MV-4-11 (cell line): Measurements from ENCODE around the gene P3R3URF.

Source experiments
- DNase-seq: peaks from one replicate; lab custom pipeline; 2025; lab: John Stamatoyannopoulos, UW

The P3R3URF gene

GRCh38 chr1:46172321-46172720, 4.0 kb downstream of the P3R3URF start:
- DNase-seq, result no peak

GRCh38 chr1:46171871-46172270, 4.4 kb downstream of the P3R3URF start:
- DNase-seq, result no peak

- no peak for DNase-seq
Observed at GRCh38 chr1:46171351-46171750, 4.9 kb downstream of the P3R3URF start.

DNA sequence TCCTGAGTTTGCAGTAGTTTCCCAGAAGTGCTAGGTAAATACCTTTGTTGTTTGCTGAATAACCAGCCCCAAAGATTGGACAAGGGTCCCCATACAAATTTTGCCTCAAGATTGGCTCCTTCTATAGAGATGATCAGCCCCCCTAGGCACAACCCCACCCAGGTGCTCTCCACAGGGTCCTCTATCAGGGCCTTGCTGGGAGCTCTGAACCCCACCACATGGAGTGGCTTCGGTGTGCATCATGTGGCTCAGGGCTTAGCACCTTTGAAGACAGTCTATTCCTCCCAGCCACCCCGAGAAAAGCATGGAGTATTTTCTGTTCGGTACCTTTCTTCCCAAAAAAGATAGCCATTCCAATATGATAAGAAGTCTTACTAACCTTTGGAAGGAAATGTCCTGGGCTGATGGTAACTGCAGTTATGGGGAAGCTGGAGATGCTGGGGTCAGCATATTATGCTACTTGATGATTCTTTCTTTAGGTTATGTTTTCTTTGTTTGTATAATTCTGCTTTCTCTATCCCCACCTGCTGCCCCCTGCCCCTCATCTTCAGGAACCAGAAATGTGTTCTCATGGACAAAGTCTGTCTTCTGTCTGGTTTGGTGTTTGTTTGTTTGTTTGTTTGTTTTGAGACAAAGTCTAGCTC, 6.4 kb downstream of the P3R3URF start:
- no peak for DNase-seq

- DNase-seq, result no peak
Observed at GRCh38 chr1:46168477-46168876, 7.8 kb downstream of the P3R3URF start.

DNA sequence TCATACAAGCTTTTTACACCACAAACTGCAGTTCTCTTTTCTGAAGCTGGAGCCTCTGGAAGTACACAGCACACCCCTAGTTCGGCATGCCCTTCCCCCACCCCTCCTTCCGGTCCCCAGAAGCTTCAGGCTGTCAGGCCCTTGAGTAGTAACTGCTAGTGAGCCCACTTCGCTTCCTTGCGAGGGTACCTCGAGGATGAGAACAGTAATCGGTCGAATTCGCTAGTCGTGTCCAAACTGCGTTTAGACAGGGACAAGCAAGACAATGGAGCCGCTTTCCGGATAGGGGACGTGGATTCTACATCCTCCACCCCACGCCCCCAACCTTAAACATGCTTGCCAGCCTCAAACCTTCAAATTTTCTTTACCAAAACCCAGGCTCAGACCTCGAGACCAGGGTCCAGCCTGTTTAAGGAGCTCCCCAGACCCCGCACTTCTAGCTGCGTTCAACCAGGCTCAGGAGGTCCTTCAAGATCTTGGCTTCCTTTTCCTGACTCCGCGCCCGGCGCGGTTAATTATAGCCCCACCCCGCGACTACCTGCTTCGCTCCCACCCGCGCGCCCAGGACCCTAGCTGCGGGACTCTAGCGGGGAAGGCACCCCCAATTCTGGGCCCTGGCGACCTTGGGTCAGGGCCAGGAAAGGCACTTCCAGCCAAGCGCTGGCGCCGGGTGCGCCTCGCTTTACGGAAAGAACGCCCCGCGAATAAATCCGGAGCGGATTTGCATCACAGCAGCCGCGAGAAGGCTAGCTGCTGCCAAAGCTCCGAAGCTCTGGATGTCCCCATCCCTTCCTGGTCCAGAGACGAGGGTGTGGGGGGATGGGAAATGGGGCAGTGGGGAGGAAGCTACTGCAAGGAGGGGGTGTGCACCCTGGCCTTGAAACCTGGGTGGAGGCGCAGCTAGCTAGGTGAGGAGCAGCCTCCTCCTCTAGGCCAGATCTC, 9.5 kb downstream of the P3R3URF start:
- DNase-seq, result no peak

DNA sequence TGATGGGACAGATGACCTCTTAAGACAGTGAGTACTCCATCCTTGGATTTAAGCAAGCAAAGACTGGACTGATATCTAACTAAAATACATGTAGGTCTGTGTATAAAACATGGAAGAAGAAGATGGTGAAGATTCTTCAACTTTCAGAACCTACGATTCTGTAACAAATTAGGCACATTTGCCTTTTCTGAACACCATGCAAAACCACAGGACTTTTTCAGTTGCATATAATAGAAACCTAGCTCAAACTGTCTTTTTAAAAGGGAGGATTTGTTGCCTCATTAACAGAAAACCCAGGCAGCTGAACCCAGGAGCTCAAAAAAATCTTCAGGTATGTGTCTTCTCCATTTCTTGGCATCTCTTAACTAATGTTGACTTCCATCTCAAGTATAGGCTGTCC, 16.1 kb downstream of the P3R3URF start:
- no peak for DNase-seq

DNA sequence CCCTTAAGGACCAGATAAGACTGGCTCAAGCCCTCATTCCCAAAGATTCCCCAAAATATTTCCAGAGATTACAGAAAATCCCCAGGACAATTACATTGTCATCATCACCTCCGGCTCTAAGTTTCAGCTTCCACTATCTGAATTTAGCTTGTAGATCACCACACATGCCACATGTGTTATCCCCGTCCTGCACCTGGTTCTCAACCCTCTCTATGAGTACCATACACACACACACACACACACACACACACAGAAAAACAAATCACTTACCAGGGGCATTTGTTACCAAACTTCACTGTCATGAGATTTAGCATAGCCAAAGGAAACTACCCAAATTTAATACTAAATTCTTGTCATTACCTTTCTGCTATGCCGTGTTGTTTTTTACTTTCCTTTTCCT, 16.8 kb downstream of the P3R3URF start:
- DNase-seq, result no peak

GRCh38 chr1:46158312-46159281, 17.7 kb downstream of the P3R3URF start:
- no peak for DNase-seq

GRCh38 chr1:46157916-46158311, 18.4 kb downstream of the P3R3URF start:
- no peak for DNase-seq

DNA sequence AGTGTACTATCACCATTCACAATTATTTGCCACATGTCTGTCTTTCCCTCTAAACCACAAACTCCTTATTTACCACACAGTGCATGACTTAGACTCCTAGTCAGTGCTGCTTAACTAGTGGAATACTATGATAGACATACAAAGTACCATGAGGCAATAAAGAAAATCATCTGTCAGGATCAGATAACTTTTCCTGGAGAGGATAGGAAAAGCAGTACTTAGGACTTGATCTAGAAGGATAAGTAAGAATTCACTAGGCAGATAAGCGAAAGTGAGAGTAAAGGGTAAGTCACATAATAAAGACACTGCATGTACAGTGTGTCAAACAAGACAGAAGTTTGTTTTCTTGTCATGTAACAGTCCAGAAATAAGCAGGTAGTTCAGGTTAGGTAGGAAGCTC, 22.6 kb downstream of the P3R3URF start:
- DNase-seq, result no peak

DNA sequence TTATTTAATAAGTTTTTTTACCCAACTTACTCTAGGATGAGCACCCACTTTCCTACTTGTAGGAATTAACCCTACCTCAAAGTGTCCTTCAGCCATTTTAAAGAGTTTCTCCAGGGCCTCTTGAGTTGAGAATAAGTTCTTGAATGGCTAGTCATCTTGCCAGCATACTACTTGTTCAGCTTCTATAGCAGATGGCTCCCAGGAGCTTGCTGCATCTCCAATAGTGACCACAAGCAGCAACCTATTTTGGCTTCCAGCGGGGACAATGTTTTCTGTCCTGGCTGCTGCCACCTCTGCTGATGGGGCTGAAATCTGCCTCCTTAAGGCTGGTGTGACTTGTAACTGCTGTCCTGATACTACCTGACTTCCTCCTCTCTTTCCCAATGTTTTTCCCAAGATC, 23.1 kb downstream of the P3R3URF start:
- no peak for DNase-seq

DNA sequence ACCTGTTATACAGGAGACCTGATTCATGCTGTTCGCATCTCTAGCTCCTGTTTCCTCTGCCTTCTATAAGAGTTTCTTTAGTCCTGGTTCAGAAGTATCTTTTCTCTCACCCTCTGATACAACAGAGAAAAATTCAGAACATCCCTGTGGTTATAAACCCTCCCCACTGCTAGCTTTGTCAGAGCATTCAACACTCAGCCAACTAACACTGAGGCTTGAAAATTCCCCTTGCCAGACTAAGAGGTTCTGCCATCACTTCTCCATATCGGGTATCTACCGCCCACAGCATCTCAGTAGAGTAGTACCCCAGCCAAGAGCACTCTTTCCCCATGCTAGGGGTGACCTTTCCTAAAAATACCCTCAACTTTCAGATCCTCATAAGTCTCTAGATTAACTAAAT, 24.3 kb downstream of the P3R3URF start:
- DNase-seq, result no peak

DNA sequence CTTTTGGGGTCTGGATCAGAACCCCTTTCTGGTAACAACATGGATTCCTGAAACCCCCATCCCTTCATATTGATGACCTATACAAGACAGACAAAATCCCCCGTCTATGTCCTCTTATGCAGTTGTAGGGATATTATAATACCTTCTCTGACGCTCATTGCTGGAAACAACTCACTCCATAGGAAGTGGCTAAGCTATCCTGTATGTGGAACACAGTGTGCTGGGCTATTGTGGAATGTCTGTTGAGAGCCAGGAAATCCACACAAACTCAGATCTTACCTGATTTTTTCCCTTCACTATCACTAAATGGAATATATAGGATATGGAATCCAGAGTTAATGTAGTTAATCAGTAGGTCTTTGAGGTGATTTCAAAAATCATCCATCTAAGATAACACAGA, 26.2 kb downstream of the P3R3URF start:
- no peak for DNase-seq

DNA sequence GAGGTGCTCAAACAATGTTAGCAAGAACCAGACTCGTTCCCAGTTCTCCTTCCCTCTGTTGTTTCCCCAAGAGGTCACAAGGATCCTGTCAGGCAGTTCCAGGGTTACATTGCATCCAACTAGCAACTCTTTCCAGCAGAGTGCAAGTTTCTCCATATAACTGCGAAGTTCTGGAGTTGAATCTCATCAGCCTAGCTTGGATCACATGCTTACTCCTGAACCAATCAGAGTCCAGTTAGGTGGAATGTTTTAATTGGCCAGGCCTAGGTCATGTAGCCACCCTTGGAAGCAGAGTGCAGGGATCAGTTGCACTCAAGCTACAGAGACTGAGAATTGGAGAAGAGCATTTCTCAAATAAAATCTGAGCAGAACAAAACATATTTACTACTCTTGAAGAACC, 28.0 kb downstream of the P3R3URF start:
- DNase-seq, result no peak

DNA sequence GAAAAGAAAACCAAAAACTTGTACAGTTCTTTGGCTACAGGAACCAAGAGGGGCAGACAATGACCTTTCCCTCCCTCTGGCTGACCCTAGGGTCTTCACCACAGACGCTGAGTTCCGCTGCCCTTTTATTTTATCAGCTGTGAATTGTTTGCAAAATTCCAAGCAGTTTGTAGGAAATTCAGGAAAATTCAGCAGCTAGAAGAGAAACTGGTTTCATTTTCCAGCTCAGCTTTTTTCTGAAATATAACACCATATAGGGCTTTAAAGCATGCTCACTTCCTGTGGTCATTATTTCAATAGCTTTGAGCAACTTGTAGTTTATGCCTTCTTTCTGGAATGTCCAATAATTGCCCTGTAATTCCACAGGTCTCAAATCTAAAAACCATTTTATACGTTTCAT, 38.4 kb downstream of the P3R3URF start:
- no peak for DNase-seq

GRCh38 chr1:46136711-46137110, 39.6 kb downstream of the P3R3URF start:
- no peak for DNase-seq

GRCh38 chr1:46134660-46135331, 41.5 kb downstream of the P3R3URF start:
- DNase-seq, result peak; percentile 31

GRCh38 chr1:46133781-46134350, 42.4 kb downstream of the P3R3URF start:
- no peak for DNase-seq

DNA sequence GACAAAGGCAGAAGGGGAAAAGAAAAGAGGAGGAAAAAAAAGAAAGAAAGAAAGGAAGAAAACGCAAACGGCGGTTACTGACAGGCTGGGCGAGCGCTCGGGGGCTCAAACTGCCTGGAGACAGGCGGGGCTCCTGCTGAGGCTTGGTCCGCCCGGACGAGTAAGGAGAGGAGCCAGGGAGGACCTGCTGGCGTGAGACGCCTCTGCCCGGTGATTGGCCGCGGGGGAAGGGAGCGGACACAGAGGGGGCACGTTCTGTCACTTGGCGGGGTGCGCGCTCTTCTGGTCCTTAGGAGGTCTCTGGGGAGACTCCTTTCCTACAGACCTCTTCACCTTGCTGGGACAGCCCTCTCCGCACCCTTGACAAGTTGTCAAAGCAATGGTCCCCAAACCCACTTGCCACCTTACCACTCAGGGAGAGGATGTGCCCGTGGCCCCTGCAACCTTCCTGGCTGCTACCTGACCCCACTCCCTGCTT, 43.1 kb downstream of the P3R3URF start:
- no peak for DNase-seq

DNA sequence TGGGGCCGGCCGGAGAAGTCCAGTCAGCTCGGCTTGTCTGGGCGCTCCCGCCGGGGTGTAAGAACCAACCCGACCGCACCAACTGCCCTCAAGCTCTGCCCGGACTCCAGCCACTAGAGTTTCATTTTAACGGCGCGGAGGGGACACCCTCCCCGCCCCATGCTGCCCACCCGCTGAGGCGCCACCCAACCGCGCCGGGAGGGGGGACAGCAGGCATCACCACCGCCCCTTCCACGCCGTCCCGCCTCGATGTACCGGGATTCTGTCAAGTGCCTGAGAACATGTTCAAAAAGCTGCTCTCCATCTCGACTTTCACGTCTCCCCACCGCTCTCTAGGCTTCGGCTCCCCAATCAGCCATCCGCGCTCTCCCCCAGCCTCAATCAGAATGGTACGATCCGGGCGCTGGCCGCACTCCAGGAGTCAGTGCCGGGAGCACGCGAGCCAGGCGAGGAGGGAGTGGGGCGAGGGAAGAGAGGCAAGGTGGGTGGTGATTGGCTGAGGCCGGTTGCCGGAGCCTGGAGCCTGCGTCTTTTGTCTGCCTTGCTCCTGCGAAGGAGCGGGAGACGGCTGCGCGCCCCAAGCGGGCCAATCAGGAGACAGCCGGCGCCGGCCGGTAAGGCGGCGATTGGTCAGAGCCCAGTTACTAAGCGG, 43.6 kb downstream of the P3R3URF start, which contains the start of gene PIK3R3:
PIK3R3 (minus strand) TSS at position 101 of the 652 bp plus-strand sequence. CDS start 677 bp downstream, outside the sequence.
- DNase-seq, result peak; percentile 95
